Measurements from ENCODE around the gene CLCN6.
"Not testable (repeated sequence)": the region's sequence is repeated elsewhere in the genome, so short reads cannot be mapped to it uniquely, and the experiment has no call there.

CLCN6 gene

DNA sequence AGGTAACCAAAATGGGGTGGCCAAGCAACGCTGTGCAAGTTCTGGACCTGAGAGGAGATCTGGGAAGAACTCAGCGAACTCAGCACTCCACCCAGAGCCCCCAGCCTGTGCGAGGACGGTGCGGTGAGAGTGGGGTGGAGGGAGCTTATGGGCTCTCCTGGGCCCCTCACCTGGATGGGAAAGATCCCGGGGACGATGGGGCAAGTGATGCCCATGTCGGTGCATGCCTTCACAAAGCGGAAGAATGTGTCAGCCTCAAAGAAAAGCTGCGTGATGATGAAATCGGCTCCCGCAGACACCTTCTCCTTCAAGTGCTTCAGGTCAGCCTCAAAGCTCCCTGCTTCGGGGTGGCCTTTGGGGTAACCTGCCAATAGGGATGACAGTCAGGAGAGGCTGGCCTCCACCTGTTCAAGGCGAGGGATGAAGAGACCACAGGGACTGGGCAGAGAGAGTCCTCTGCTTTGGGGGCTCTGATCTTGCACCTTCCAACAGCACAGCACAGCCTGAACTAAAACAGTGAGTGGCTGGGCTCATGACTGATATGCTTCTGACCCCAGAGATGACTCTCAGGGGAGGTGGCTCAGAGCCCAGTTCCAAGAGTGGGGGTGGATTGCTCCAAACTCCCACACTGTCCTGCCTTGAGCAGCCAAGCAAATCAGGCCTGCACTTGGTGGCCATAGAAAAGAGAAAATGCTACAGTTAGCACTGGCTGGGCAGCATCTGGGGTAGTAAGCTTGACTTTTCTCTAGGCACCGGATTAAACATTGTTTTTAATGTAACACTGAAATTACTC is 9.8 kb upstream of the CLCN6 start:
- no peak for DNase-seq (ENCODE audit: low read depth)

DNA sequence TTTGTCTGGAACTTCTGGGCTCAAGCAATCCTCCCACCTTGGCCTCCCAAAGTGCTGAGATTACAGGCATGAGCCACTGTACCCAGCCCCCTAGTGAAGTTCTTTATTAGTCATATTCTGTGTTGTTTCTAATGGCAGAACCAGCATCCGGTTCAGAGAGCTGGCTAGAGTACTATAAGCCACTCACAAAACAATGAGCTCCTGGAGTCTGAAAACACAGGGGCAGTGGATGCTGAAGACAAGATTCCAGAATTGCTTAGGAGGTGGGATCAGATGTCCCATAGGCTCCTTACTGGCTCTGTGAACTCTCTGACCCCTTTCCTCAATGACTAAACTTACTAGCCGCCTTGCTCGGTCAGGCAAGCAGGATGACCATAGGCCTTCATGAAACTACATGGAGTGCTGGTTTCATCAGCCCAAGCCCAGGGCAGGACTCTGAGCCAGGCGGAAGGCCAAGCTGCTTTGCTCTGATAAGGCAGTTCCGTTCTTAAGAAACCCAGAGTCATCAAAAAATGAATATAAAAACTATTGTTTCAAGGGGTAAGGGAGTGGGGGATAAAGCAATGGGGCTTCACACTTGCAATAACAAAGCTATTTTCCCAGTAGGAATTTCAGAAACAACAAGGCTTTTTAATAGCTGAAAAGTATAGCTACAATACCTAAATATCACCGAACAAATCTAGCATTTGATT is 8.3 kb upstream of the CLCN6 start:
- DNase-seq (ENCODE audit: low read depth) = no peak

GRCh38 chr1:11799099-11799498 is 6.9 kb upstream of the CLCN6 start:
- DNase-seq (ENCODE audit: low read depth) = no peak

- no peak for DNase-seq (ENCODE audit: low read depth)
These were observed 6.1 kb upstream of the CLCN6 start for GRCh38 chr1:11799896-11800295.

DNA sequence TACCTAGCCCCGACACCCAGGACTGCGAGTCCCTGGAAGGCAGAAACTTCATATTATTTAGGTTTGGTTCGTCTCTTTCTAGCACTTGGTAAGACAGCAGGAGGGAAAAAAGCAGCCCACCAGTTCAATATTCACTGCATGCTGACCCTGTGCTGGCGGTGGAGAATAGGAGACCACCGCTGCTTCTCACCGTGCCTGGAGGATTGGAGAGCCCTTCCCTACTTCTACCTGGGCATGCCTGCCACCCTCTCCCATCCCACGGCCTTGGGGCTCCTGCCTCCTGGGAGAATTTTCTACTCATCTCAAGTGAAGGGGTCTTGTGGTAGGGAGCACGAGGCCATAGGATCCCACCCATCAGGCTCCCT is 5.6 kb upstream of the CLCN6 start:
- no peak for DNase-seq (ENCODE audit: low read depth)

DNA sequence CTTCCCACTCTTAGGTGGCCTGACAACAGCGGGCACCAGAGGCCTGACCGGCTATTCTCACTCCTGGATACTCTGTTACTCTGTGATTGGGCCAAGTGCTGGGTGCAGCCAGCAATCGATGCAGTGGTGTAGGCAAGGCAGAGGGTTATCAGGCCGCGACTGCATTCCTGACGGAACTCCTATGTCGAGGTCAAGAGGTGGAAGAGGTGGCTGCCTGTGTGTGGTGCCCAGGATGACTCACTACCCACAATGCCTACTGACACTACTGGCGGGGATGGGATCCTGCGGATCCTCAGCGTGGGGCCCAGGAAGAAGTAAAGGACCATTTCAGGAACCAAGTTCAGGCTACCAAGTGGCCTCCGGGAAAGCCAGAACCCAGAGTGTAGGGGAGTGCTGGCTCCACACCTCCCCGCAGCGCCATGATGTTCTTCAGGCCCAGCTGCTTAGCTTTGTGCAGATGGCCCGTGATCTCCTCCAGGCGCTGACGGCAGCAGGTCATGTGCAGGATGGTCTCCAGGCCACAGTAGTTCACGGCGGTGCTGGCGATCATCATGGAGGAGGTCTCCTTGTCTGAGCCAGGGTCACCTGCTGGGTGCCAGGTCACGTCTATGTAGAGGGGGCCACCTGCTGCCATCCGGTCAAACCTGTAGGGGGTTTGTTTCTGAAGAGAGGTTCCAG is 5.1 kb upstream of the CLCN6 start:
- no peak for DNase-seq (ENCODE audit: low read depth)

GRCh38 chr1:11802616-11802972 is 3.4 kb upstream of the CLCN6 start:
- DNase-seq (ENCODE audit: low read depth) = no peak

DNA sequence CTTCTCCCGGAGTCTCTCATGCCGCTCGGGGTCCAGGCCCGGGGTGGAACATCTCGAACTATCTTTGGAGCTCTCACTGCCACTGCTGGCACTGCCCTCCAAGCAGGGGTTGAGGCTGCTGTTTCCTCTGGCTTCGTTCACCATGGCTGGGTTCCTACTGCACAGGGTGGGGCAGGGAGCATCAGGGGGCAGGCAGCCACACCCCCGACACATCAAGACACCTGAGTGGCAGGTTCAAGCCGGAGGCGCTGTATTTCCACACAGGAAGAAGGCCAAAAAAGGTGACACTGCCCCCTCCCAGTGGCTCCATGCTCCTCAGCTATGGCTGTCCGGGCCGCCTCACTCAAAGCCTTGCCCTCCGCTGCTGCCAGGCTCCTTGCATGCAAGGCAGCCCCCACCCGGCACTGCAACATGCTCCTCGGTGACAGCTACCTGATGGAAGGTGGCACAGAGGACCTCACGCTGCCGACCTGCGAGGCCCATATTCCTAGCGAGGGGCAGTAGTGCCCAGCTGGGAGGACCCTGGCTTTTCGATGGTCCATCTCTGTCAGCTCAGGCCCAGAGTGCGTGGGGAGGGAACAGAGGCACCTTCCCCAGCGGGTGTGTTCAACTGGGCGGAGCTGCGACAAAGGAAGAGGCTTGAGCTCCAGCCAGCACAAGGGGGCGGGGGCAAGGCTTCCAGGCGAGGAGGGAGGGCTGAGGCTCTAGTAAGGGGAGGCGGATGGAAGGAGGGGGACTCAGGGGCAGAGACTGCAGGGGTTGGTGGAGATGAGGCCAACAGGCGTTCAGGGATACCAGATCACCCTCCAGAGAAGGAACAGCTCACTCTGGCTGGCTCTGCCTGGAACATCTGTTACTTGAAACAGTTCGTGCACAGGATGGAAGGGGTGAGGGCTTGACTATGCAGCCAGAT is 2.8 kb upstream of the CLCN6 start:
- DNase-seq (ENCODE audit: low read depth) = peak; percentile 67

DNA sequence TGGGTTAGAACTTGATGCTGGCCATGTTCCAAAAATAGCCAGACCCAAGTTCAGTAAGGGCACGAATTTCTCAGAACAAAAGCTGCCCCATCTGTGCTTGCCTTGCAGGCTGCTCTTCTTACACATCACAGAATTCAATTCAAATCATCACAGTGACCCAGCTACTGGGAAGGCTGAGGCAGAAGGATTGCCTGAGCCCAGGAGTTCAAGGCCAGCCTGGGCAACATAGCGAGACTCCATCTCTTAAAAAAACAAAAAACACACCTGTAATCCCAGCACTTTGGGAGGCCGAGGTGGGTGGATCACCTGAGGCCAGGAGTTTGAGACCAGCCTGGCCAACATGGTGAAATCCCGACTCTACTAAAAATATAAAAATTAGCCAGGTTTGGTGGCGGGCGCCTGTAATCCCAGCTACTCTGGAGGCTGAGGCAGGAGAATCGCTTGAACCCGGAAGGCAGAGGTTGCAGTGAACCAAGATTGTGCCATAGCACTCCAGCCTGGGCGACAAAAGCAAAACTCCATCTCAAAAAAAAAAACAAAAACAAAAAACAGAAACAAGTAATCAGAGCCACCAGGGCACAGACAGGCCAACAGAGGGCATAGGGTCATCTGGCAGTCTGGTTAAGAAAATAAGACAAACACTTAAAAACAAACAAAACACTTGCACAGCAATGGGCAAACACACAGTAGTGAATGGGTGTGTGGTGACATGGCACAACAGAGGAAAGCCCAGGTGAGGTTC is 1.9 kb upstream of the CLCN6 start:
- not testable (repeated sequence) for DNase-seq (ENCODE audit: low read depth)

DNA sequence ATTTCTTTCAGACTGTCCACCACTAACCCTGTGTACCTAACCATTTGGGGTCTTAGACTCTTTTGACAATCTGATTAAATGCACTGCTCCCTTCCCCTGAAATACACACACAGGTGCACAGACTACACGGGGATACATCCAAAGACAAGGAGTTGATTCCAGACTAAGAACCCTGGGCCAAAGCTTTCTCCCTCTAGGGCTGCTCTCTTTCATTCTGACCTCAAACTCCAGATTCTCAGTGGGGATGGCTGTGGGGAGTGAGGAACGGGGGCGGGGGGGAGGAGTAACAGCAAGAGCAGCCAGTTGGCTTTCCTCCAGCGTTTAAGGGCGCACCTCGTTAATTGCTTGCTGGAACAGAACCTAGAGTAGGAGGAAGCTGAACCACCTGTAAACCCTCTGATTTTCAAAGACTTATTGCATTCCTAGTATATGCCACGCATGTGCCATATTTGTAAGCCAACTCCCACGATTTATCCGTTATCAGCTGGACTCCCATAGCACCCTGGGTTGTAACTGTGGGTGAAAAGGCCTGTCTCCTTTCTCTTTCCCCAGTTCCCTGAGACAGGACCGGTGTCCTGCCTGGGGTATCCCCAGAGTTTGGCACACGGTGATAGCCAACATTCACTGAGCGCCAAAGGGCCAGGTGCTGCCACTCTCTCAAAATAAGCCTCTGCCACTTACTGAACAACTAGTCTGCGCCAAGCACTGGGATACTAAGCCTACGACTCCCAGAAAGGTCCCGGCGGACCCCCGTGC is 1.1 kb upstream of the CLCN6 start:
- DNase-seq (ENCODE audit: low read depth) = peak; percentile 13

DNA sequence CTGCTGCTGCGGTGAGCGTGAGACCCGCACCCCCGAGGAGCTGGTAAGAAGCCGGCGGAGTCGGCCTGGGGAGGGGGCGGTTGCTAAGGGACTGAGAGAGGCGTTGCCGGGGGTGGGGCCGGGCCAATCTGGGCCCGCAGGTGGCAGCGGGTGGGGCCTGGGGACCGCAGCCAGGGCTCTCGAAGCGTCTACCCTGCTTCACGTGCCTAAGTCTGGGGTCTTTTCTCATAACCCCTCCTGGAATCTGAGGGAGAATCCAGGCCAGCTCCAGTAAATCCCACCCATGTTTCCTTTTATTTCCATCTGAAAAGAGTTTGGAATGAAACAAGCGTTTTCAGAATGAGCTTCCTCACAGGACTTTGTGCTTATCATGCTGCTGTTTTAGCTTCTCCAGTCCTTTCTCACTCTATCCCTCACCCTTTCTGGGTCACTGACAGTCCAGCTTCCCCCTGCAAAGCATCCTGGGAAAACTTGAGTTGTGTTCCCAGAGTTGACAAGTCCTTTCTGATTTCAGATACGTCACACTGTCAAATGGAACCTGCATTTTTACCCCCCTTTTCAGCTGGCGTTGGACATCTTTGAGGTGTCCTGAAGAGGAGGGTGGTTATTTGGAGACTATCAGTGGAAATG is 431 bp downstream of the CLCN6 start:
- no peak for DNase-seq (ENCODE audit: low read depth)

DNA sequence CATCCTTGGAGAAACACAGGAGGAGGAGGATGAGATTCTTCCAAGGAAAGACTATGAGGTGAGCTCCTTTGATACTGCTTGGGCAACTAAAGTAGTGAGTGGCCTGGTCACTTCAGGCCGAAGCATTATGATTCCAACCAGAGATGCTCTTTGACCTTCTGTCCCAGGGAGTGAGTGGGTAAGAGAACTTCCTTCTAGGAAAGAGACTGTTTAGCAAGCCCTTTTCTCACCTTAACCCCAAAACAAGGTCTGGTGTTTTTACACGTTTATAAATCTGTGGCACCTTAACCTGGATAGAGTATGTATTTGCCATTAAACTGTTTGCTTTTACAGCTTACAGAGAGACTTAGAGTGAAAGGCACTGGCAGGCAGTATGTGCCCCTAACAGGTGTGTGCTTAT is 1.1 kb downstream of the CLCN6 start:
- no peak for DNase-seq (ENCODE audit: low read depth)

DNA sequence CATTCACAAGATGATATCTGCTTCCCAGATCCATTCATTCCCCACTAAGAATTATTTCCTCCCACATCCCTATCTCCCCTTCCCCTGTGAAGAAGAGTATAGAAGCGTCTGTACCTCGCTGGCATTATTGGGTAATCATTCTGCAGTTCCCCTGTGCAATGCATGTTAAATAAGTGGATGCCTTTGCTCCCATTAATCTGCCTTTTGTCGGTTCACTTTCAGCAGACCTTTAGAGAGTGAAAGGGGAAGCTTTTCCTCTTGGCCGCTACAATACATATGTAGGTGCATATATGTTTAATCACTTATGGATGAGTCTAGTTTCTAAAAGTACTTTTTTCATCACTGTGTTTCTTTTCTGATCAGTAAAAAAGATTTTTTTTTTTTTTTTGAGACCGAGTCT is 7.0 kb downstream of the CLCN6 start:
- no peak for DNase-seq (ENCODE audit: low read depth)

GRCh38 chr1:11817192-11817591 is 11.2 kb downstream of the CLCN6 start:
- DNase-seq (ENCODE audit: low read depth) = no peak

DNA sequence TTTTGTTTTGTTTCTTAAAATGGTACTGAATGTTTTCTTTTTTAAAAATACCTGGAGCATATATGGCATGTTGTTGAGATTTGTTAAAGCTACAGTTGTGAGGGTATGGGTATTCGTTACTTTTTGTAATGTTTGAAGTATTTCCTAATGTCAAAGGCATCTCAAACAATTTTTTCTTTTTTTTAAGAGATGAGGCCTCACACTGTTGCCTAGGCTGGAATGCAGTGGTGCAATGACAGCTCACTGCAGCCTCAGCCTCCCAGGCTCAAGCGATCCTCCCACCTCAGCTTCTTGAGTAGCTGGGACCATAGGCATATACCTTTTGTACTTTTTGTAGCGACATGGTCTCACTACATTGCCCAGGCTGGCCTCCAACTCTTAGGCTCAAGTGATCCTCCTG is 16.1 kb downstream of the CLCN6 start:
- DNase-seq (ENCODE audit: low read depth) = no peak

DNA sequence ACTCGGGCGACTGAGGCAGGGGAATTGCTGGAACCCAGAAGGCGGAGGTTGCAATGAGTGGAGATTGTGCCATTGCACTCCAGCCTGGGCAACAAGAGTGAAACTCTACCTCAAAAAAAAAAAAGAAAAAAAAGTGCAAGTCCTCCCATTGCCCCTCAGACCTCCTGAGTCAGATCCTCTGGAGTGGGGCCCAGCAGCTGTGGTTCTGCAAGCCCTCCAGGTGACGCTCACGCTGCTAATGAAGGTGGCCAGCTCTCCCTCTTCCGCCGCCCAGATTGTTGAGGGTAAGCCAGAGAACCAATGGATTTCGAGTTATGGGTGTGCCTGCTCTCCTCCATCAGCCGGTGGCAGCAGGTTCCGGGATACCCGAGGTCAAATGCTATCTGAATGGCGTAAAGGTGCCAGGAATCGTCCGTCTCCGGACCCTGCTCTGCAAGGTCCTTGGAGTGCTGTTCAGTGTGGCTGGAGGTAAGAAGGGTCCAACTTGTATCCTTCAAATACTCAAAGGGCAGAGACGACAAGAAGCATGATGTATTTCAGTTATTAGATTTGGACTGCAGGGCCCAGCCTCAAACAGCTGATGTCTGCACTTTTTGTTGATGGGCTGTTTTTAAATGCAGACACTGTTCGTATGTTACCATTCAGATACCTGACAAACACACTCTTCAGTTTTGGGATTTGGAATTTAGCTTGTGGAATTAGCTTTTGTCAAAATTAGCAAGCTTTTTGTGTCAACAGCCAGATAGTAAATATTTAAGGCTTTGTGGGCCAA is 17.6 kb downstream of the CLCN6 start:
- DNase-seq (ENCODE audit: low read depth) = no peak

DNA sequence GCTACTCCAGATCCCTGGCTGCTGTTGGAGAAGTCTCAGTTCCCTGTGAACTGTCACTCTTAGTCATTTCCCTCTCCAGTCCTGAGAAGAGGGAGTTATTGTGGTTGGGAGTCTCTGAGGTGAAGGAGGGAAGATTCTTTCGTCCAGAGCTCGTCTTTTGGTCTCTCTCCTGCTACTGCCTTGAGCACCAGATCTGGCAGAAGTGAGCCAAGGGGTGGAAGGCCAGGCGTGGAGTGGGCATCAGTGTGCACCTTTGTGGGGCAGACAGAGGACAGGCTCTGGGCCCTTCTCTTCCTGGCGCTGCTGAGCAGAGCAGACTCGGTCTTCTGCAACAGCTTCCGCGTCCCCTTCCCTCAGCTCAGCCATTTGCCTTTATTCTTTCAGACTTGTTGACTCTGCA is 19.1 kb downstream of the CLCN6 start:
- no peak for DNase-seq (ENCODE audit: low read depth)

GRCh38 chr1:11826946-11827345 is 21.0 kb downstream of the CLCN6 start:
- DNase-seq (ENCODE audit: low read depth) = no peak

GRCh38 chr1:11828511-11828910 is 22.5 kb downstream of the CLCN6 start:
- no peak for DNase-seq (ENCODE audit: low read depth)
